CD14-positive monocyte (primary cell): ENCODE data around the gene MARS1. TPM values are rescaled to one million over a fixed set of nuclear protein-coding genes. Genes with fewer than 3 reads are reported as not detected.

Experiments used
- DNase-seq, 3 donors: peaks; one replicate each; pipeline ENCODE4 v3.0.0-alpha.2; 2011 to 2022
- H2AFZ ChIP-seq: 2 replicates; pipeline ENCODE4 v1.6.0; 2012; ENCODE audit warnings: mild to moderate bottlenecking, low read depth, low read length, inconsistent platforms; ENCODE audit not compliant: insufficient read depth, poor library complexity, severe bottlenecking
- H3K27ac ChIP-seq, 2 donors: 1 replicate in 1 of 2; 2 replicates in 1 of 2; pipeline ENCODE4 v1.5.1; 2012 to 2013; ENCODE audit warnings: low read length in 2 of 2, control low read depth in 1 of 2, inconsistent platforms in 1 of 2, low read depth in 1 of 2, mild to moderate bottlenecking in 1 of 2
- H3K27me3 ChIP-seq, 2 donors: one replicate each; pipeline versions ENCODE4 v1.6.0 to v1.6.1; 2011 to 2013; ENCODE audit warnings: low read length in 2 of 2; ENCODE audit not compliant: control insufficient read depth in 2 of 2, insufficient read depth in 2 of 2
- H3K36me3 ChIP-seq, 2 donors: replicated peaks in 1 of 2; 1 replicate in 1 of 2; 2 replicates in 1 of 2; pipeline versions ENCODE4 v1.5.1 to v1.6.1; 2012 to 2013; ENCODE audit warnings: low read length in 2 of 2, control low read depth in 1 of 2, inconsistent platforms in 1 of 2, mild to moderate bottlenecking in 1 of 2; ENCODE audit not compliant: insufficient read depth in 2 of 2, control insufficient read depth in 1 of 2
- H3K4me1 ChIP-seq, 2 donors: 1 replicate in 1 of 2; 2 replicates in 1 of 2; pipeline versions ENCODE4 v1.5.1 to v1.6.1; 2012 to 2013; ENCODE audit warnings: low read length in 2 of 2, control low read depth in 1 of 2, inconsistent platforms in 1 of 2, mild to moderate bottlenecking in 1 of 2, moderate library complexity in 1 of 2; ENCODE audit not compliant: insufficient read depth in 2 of 2, control insufficient read depth in 1 of 2
- H3K4me2 ChIP-seq: replicated peaks from 2 replicates; pipeline ENCODE3; 2012; ENCODE audit warnings: low read length, moderate library complexity, mild to moderate bottlenecking; ENCODE audit not compliant: poor library complexity, severe bottlenecking; ENCODE audit errors: extremely low read depth
- H3K4me3 ChIP-seq, 3 experiments: fragments of 200-600 bp in 1 of 3; sonication (generic) in 1 of 3; replicated peaks in 1 of 3; 1 replicate in 2 of 3; 2 replicates in 1 of 3; pipeline ENCODE4 v1.5.1; 2011 to 2013; ENCODE audit warnings: low read length in 3 of 3, mild to moderate bottlenecking in 3 of 3, control low read depth in 2 of 3, low read depth in 2 of 3, inconsistent platforms in 1 of 3, moderate library complexity in 1 of 3
- H3K79me2 ChIP-seq: 2 replicates; pipeline ENCODE4 v1.6.0; 2012; ENCODE audit warnings: mild to moderate bottlenecking, control low read depth, inconsistent platforms, low read length, moderate library complexity; ENCODE audit not compliant: insufficient read depth
- H3K9ac ChIP-seq: 2 replicates; pipeline ENCODE4 v1.6.0; 2017; ENCODE audit warnings: low read length, mild to moderate bottlenecking; ENCODE audit not compliant: insufficient read depth, poor library complexity, severe bottlenecking
- H3K9me3 ChIP-seq, 2 donors: replicated peaks in 1 of 2; 1 replicate in 1 of 2; 2 replicates in 1 of 2; pipeline versions ENCODE4 v1.5.1 to v1.6.1; 2012 to 2013; ENCODE audit warnings: low read length in 2 of 2, control low read depth in 1 of 2; ENCODE audit not compliant: control insufficient read depth in 1 of 2, insufficient read depth in 1 of 2
- H4K20me1 ChIP-seq: 2 replicates; pipeline ENCODE4 v1.6.0; 2012; ENCODE audit warnings: mild to moderate bottlenecking, low read length, control low read depth, moderate library complexity; ENCODE audit not compliant: insufficient read depth
- H3K27ac Mint-ChIP-seq, 7 donors: one replicate each; pipeline ENCODE4 v1.8.0; 2020; ENCODE audit warnings: mild to moderate bottlenecking in 7 of 7, mixed read lengths in 7 of 7, moderate library complexity in 6 of 7, inconsistent platforms in 2 of 7
- H3K27me3 Mint-ChIP-seq, 3 donors: one replicate each; pipeline ENCODE4 v1.8.0; 2021 to 2022; ENCODE audit warnings: low read depth in 3 of 3, mild to moderate bottlenecking in 3 of 3, mixed read lengths in 3 of 3, moderate library complexity in 3 of 3, inconsistent platforms in 1 of 3
- H3K36me3 Mint-ChIP-seq, 2 donors: one replicate each; pipeline ENCODE4 v1.8.0; 2020; ENCODE audit warnings: mixed read lengths in 2 of 2, inconsistent platforms in 1 of 2, mild to moderate bottlenecking in 1 of 2
- H3K4me1 Mint-ChIP-seq: one replicate; pipeline ENCODE4 v1.8.0; 2020; ENCODE audit warnings: mild to moderate bottlenecking, mixed read lengths
- H3K4me3 Mint-ChIP-seq, 2 donors: one replicate each; pipeline ENCODE4 v1.8.0; 2020; ENCODE audit warnings: mild to moderate bottlenecking in 2 of 2, mixed read lengths in 2 of 2, moderate library complexity in 1 of 2
- H3K9me3 Mint-ChIP-seq, 7 donors: one replicate each; pipeline ENCODE4 v1.8.0; 2020 to 2022; ENCODE audit warnings: mixed read lengths in 7 of 7, mild to moderate bottlenecking in 6 of 7, moderate library complexity in 6 of 7, inconsistent platforms in 2 of 7
- WGBS: methylation state at CpG from one replicate; pipeline ENCODE4 v1.1.5; 2013; ENCODE audit warnings: missing lambda C conversion rate; ENCODE audit not compliant: insufficient coverage; 5-methylcytosine and 5-hydroxymethylcytosine counted together
- intact Hi-C, 2 donors: fragments of 100-400 bp; cut with micrococcal nuclease; formaldehyde crosslinking; loops; one replicate each; pipeline versions ENCODE4 v1.15.0 to v1.15.1; 2023
- polyA plus RNA-seq, 3 donors: library from polyadenylated mRNA; depleted of rRNA in 1 of 3; unstranded in 2 of 3; stranded (reverse) in 1 of 3; fragments of 300-500 nt in 2 of 3; fragments of >200 nt in 1 of 3; fragmentation: Illumina TruSeq in 2 of 3; gene quantifications; 1 replicate in 2 of 3; 2 replicates in 1 of 3; pipeline ENCODE4 v1.2.3, GENCODE V29; 2012 to 2021
- TF ChIP-seq, protein P1 (sequence below): fragments of 200-600 bp; IDR thresholded peaks from one replicate; pipeline ENCODE4 v1.8.0; 2022; ENCODE audit warnings: antibody characterized with exemption, mild to moderate bottlenecking

Gene MARS1
- polyA plus RNA-seq, 3 donors = 63.5 to 164 (median 79.8) TPM

DNA sequence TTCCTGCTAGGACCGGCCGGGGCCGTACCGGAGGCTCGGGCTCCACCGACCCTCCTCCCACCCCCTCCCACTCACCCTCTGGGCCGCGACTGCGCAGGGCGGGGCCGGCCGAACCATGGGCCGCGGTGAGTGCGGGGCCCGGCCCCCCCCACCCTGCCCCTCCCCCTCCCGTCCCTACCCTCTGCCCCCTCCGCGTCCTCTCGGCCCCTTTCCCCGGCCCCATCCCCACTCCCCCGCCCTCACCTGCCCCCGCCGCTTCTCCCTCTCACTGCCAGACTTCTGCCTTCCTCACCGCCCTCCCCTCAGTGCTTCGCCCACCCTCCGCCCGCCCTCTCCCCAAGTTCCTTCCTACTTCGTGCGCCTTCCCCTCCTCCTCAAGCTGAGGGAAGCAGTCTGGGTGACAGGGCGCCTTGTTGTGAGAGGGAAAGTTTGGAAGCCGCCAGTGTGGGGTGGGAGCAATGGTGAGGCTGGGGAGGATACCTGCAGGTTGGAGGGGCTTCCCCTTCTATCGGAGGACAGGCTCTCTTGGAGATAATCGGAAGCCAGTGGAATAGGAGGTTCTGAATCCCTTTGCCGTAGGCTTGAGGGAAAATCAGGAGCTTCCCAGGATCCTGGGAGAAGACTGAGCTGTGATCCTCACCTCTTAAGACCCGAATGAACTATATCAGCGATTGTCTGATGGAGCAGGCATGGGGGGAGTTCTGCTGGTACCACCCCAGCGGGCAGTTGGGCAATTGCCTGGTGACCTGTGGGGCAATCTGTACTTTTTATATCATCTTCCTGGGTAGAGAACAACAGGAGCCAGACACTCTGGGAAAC lies 35.2 kb downstream of the MARS1 start:
- peak; percentile 68 to 88 (median 78) for DNase-seq
- 0% methylated on average over 7 of the region's 38 CpGs for WGBS
- peaks cover 66% of the 10 kb centered on the region for H3K79me2 ChIP-seq

More for the DNA sequence above, 35.2 kb downstream of the MARS1 start:
- peaks cover 43 to 44% of the 10 kb centered on the region in 2 donors for H3K36me3 ChIP-seq
- peaks cover 50 to 58% of the 10 kb centered on the region in 2 donors for H3K4me1 ChIP-seq
- no peaks in the 10 kb centered on the region for H3K27me3 ChIP-seq
- Mint-ChIP-seq H3K27ac (peak overlapping the region; percentile 97 to 99 (median 99)), H3K9me3 (peaks cover 0 to 2% (median 0%) of the 10 kb centered on the region in 7 donors), H3K4me3 (peak overlapping the region; percentile 99), H3K27me3 (peaks cover 0 to 1% (median 0%) of the 10 kb centered on the region in 3 donors), H3K4me1 (peaks cover 45% of the 10 kb centered on the region), H3K36me3 (peaks cover 43 to 51% of the 10 kb centered on the region in 2 donors)
- peak overlapping the region; percentile 66 to 98 (median 75) for H3K4me3 ChIP-seq
- no peaks in the 10 kb centered on the region for H3K9me3 ChIP-seq
- intact Hi-C loops = loop anchor here (5.0 kb wide), 3 partner anchors 36 to 414 kb away; partner anchors contain the start of genes ARHGAP9 (in 1 of the 2) and MARS1 (in 1 of the 2)
- peak overlapping the region; percentile 98 for H3K4me2 ChIP-seq
- H4K20me1 ChIP-seq = peaks cover 72% of the 10 kb centered on the region
- H3K27ac ChIP-seq = peak overlapping the region; percentile 96 to 99
- peak overlapping the region; percentile 42 for H2AFZ ChIP-seq
- TF ChIP-seq, protein P1, sequence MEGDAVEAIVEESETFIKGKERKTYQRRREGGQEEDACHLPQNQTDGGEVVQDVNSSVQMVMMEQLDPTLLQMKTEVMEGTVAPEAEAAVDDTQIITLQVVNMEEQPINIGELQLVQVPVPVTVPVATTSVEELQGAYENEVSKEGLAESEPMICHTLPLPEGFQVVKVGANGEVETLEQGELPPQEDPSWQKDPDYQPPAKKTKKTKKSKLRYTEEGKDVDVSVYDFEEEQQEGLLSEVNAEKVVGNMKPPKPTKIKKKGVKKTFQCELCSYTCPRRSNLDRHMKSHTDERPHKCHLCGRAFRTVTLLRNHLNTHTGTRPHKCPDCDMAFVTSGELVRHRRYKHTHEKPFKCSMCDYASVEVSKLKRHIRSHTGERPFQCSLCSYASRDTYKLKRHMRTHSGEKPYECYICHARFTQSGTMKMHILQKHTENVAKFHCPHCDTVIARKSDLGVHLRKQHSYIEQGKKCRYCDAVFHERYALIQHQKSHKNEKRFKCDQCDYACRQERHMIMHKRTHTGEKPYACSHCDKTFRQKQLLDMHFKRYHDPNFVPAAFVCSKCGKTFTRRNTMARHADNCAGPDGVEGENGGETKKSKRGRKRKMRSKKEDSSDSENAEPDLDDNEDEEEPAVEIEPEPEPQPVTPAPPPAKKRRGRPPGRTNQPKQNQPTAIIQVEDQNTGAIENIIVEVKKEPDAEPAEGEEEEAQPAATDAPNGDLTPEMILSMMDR = no peak
- peak overlapping the region; percentile 76 for H3K9ac ChIP-seq
